SU-DHL-6 (cell line): ENCODE measurements around the gene DIAPH2.

ENCODE experiments used
- H2AFZ ChIP-seq: fragments of 200-600 bp; sonication (generic); 2 replicates; pipeline ENCODE4 v1.6.1; 2014; ENCODE audit warnings: low read depth, mild to moderate bottlenecking, moderate library complexity, mixed read lengths, antibody characterized with exemption, low read length; ENCODE audit not compliant: severe bottlenecking
- H3F3A ChIP-seq: fragments of 200-600 bp; shearing (Covaris generic); 2 replicates; pipeline ENCODE4 v1.6.0; 2016; ENCODE audit warnings: antibody characterized with exemption, mild to moderate bottlenecking; ENCODE audit not compliant: insufficient read depth
- H3K27ac ChIP-seq: fragments of 200-600 bp; sonication (generic); 2 replicates; pipeline ENCODE4 v1.5.1; 2016; ENCODE audit warnings: low read depth, mild to moderate bottlenecking, low read length, moderate library complexity, mixed read lengths
- H3K27me3 ChIP-seq: fragments of 200-600 bp; sonication (generic), shearing (Covaris generic); 2 replicates; pipeline ENCODE4 v1.6.0; 2014; ENCODE audit warnings: mild to moderate bottlenecking, low read length
- H3K36me3 ChIP-seq: fragments of 200-600 bp; sonication (generic); 2 replicates; pipeline ENCODE4 v1.6.1; 2014; ENCODE audit warnings: mild to moderate bottlenecking, low read length, mixed read lengths
- H3K4me2 ChIP-seq: fragments of 300-600, 200-600 bp; shearing (Covaris generic), sonication (generic); 2 replicates; pipeline ENCODE4 v1.6.0; 2014; ENCODE audit warnings: low read length, low read depth, mild to moderate bottlenecking; ENCODE audit not compliant: poor library complexity, severe bottlenecking
- H3K4me3 ChIP-seq: fragments of 200-600 bp; sonication (generic); 2 replicates; pipeline ENCODE4 v1.5.1; 2014; ENCODE audit warnings: antibody characterized with exemption, low read length, mild to moderate bottlenecking, mixed read lengths; ENCODE audit not compliant: insufficient read depth, poor library complexity, severe bottlenecking
- H3K79me2 ChIP-seq: fragments of 200-600 bp; sonication (generic); 2 replicates; pipeline ENCODE4 v1.6.1; 2014; ENCODE audit warnings: mild to moderate bottlenecking, low read length, moderate library complexity; ENCODE audit not compliant: insufficient read depth
- H3K9ac ChIP-seq: fragments of 200-600 bp; sonication (generic); 2 replicates; pipeline ENCODE4 v1.7.0; 2014; ENCODE audit warnings: mild to moderate bottlenecking, low read length
- H3K9me2 ChIP-seq: fragments of 200-600 bp; sonication (generic); replicated peaks from 2 replicates; pipeline ENCODE4 v1.6.1; 2014; ENCODE audit warnings: low read length; ENCODE audit not compliant: insufficient read depth
- H3K9me3 ChIP-seq: fragments of 200-600 bp; sonication (generic); 2 replicates; pipeline ENCODE4 v1.6.1; 2014; ENCODE audit warnings: low read length, mixed read lengths; ENCODE audit not compliant: insufficient read depth
- H4K20me1 ChIP-seq: fragments of 200-600 bp; sonication (generic); 2 replicates; pipeline ENCODE4 v1.6.1; 2014; ENCODE audit warnings: low read depth, mild to moderate bottlenecking, antibody characterized with exemption, low read length, moderate library complexity, mixed read lengths
- CTCF ChIP-seq: fragments of 200-600 bp; sonication (generic); IDR thresholded peaks from one replicate; pipeline ENCODE4 v1.5.1; 2017; ENCODE audit warnings: antibody characterized with exemption, mild to moderate bottlenecking, low read length, moderate library complexity; ENCODE audit not compliant: insufficient read depth, poor library complexity, severe bottlenecking
- EZH2phosphoT487 ChIP-seq: fragments of 200-600 bp; sonication (generic), shearing (Covaris generic); conservative IDR thresholded peaks from 2 replicates; pipeline ENCODE4 v1.6.1; 2018; ENCODE audit warnings: mild to moderate bottlenecking, antibody characterized with exemption, low read length, moderate library complexity, mixed read lengths

Gene DIAPH2

GRCh38 chrX:97199501-97199900 lies 514.9 kb downstream of the DIAPH2 start:
- Histone ChIP-seq H3K4me2 (no peak overlapping the region), H2AFZ (no peak overlapping the region), H3F3A (no peaks in the 10 kb centered on the region), H3K36me3 (no peaks in the 10 kb centered on the region), H3K27ac (no peak overlapping the region), H3K9me3 (no peaks in the 10 kb centered on the region), H3K9me2 (no peaks in the 10 kb centered on the region), H4K20me1 (no peaks in the 10 kb centered on the region), H3K9ac (no peak overlapping the region), H3K79me2 (no peaks in the 10 kb centered on the region), H3K4me3 (no peak overlapping the region), H3K27me3 (no peaks in the 10 kb centered on the region)
- TF ChIP-seq CTCF: no peak

GRCh38 chrX:97200454-97200853 lies 515.8 kb downstream of the DIAPH2 start:
- H3K4me2 ChIP-seq: no peak overlapping the region
- no peak overlapping the region for H3K4me3 ChIP-seq
- no peak overlapping the region for H3K9ac ChIP-seq
- no peaks in the 10 kb centered on the region for H3K36me3 ChIP-seq
- no peak overlapping the region for H2AFZ ChIP-seq
- H3K27ac ChIP-seq: no peak overlapping the region
- no peaks in the 10 kb centered on the region for H4K20me1 ChIP-seq
- no peak for TF ChIP-seq CTCF
- TF ChIP-seq EZH2phosphoT487: no peak
- H3K9me3 ChIP-seq: no peaks in the 10 kb centered on the region
- no peaks in the 10 kb centered on the region for H3K27me3 ChIP-seq
- no peaks in the 10 kb centered on the region for H3K79me2 ChIP-seq
- no peaks in the 10 kb centered on the region for H3K9me2 ChIP-seq
- no peaks in the 10 kb centered on the region for H3F3A ChIP-seq

- Histone ChIP-seq H3K9ac (no peak overlapping the region), H3K9me3 (no peaks in the 10 kb centered on the region), H3K4me3 (no peak overlapping the region), H3F3A (no peaks in the 10 kb centered on the region), H4K20me1 (no peaks in the 10 kb centered on the region), H2AFZ (no peak overlapping the region), H3K79me2 (no peaks in the 10 kb centered on the region), H3K36me3 (no peaks in the 10 kb centered on the region), H3K27ac (no peak overlapping the region), H3K9me2 (no peaks in the 10 kb centered on the region), H3K4me2 (no peak overlapping the region), H3K27me3 (no peaks in the 10 kb centered on the region)
- TF ChIP-seq CTCF (no peak), EZH2phosphoT487 (no peak)
Observed at GRCh38 chrX:97210501-97210900, 525.9 kb downstream of the DIAPH2 start.

GRCh38 chrX:97211070-97211469 lies 526.4 kb downstream of the DIAPH2 start:
- Histone ChIP-seq H3K27me3 (no peaks in the 10 kb centered on the region), H3K4me2 (no peak overlapping the region), H3K4me3 (no peak overlapping the region), H3K27ac (no peak overlapping the region), H4K20me1 (no peaks in the 10 kb centered on the region), H3K79me2 (no peaks in the 10 kb centered on the region), H3K9me3 (no peaks in the 10 kb centered on the region), H3K36me3 (no peaks in the 10 kb centered on the region), H3K9me2 (no peaks in the 10 kb centered on the region), H3F3A (no peaks in the 10 kb centered on the region), H2AFZ (no peak overlapping the region), H3K9ac (no peak overlapping the region)
- TF ChIP-seq CTCF: no peak
- no peak for TF ChIP-seq EZH2phosphoT487
